ENCODE data around the gene NEMF.
"Not testable (repeated sequence)": the region's sequence is repeated elsewhere in the genome, so short reads cannot be mapped to it uniquely, and the experiment has no call there.

Gene NEMF, protein sequence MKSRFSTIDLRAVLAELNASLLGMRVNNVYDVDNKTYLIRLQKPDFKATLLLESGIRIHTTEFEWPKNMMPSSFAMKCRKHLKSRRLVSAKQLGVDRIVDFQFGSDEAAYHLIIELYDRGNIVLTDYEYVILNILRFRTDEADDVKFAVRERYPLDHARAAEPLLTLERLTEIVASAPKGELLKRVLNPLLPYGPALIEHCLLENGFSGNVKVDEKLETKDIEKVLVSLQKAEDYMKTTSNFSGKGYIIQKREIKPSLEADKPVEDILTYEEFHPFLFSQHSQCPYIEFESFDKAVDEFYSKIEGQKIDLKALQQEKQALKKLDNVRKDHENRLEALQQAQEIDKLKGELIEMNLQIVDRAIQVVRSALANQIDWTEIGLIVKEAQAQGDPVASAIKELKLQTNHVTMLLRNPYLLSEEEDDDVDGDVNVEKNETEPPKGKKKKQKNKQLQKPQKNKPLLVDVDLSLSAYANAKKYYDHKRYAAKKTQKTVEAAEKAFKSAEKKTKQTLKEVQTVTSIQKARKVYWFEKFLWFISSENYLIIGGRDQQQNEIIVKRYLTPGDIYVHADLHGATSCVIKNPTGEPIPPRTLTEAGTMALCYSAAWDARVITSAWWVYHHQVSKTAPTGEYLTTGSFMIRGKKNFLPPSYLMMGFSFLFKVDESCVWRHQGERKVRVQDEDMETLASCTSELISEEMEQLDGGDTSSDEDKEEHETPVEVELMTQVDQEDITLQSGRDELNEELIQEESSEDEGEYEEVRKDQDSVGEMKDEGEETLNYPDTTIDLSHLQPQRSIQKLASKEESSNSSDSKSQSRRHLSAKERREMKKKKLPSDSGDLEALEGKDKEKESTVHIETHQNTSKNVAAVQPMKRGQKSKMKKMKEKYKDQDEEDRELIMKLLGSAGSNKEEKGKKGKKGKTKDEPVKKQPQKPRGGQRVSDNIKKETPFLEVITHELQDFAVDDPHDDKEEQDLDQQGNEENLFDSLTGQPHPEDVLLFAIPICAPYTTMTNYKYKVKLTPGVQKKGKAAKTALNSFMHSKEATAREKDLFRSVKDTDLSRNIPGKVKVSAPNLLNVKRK

DNA sequence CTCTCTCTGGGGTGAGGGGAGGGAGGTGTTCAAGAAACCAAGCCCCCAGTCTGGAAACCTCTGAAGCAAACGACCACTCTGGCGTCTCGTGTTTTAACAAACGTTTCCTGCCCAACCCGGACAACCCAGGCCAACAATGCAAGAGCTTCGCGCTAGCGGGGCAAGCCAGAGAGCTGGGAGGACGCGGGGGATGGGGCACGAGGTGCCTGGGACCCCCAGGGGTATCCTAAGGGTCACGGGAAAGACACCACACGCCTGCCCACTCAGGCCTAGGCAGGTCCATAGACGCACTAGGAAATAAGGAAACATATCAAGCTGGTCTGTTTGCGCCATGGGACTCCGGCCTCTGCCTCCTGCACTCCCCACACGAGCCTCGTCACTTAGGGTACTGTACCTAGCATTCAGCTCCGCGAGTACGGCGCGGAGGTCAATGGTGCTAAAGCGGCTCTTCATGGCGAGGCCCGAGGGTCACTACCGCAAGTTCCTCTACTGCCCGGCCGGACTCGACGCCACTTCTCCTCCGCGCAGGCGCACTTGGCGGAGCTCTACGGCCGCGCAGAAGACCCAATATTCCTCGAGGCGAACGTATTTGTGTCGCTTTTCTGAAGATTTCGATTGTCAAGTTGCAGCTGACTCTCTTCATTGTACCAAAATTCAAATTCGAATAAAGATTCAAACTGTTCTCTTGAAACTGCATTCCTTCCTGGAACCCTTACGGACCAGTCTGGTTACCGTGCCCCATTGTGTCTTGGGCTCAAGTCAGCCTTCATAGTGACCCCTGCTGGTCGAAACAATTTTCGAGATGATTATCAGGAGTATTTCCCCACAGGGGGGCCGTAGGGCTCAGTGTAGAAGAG lies at the start of gene NEMF:
NEMF (minus strand) TSS at position 488 of the 857 bp plus-strand sequence; CDS start at position 453, 35 bp downstream.
- peak; percentile 71 for DNase-seq (ENCODE audit: low spot score)

DNA sequence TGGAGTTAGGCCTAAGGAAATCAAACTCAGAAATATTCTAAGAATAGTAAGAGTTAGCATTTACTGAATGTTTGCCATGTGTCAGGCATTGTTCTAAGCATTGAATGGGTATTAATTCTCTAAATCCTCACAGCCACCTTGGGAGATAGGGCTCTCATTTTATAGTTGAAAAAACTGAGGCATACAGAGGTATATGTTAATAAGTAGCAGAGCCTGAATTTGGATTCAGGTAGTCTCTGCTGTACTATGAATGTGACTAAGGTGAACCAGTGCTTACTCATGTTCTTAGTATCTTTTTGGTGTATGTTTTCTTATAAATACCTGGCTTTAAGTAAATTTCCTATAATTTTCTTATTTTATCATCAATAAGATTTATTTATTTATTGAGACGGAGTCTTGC lies 48.4 kb upstream of the NEMF start:
- no peak for DNase-seq (ENCODE audit: low spot score)
- TF ChIP-seq, protein P1, sequence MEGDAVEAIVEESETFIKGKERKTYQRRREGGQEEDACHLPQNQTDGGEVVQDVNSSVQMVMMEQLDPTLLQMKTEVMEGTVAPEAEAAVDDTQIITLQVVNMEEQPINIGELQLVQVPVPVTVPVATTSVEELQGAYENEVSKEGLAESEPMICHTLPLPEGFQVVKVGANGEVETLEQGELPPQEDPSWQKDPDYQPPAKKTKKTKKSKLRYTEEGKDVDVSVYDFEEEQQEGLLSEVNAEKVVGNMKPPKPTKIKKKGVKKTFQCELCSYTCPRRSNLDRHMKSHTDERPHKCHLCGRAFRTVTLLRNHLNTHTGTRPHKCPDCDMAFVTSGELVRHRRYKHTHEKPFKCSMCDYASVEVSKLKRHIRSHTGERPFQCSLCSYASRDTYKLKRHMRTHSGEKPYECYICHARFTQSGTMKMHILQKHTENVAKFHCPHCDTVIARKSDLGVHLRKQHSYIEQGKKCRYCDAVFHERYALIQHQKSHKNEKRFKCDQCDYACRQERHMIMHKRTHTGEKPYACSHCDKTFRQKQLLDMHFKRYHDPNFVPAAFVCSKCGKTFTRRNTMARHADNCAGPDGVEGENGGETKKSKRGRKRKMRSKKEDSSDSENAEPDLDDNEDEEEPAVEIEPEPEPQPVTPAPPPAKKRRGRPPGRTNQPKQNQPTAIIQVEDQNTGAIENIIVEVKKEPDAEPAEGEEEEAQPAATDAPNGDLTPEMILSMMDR (IDR thresholded peaks at IDR 0.05; ENCODE audit: extremely low read depth, missing control alignments) = no peak

More for the DNA sequence above, at the start of gene NEMF:
- TF ChIP-seq, protein P1 (IDR thresholded peaks at IDR 0.05; ENCODE audit: extremely low read depth, missing control alignments) = peak; percentile 67

DNA sequence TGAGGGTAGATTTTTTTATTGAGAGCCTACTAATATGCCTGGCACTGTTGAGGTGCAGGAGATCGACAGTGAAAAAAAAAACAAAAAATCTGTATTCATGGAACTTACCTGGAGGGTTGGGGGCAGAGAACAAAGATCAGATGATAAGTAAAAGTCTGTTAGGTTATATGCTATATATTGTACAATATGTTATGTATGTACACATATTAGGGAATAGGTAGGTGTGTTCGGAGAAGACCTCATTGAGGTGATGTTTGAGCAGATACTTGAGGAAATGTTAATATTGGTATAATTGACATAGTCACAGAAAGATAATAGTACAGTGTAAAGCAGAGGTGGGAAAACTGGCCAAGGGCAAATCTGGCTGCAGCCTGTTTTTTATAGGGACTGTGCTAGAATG lies 45.9 kb upstream of the NEMF start:
- TF ChIP-seq, protein P1 (IDR thresholded peaks at IDR 0.05; ENCODE audit: extremely low read depth, missing control alignments) = no peak
- no peak for DNase-seq (ENCODE audit: low spot score)

DNA sequence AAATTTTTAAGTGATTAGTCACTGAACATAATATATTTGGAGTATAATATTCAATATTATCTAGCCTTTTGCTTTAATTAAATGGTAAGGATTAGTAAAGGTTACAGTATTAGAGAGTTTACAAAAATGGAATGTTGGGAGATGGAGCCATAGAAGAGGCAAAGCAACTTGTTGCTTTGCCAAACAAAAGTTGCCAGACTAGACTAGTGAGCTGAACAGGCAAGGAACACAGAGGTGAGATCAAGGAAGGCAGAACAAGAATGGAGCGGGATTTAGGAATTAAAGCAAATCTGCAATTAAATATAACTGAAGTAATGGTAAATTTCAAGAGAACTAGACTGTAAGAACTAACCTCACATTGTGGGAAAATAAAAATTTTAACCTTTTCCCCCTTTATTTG lies 45.4 kb upstream of the NEMF start:
- no peak for DNase-seq (ENCODE audit: low spot score)
- TF ChIP-seq, protein P1 (IDR thresholded peaks at IDR 0.05; ENCODE audit: extremely low read depth, missing control alignments) = no peak

DNA sequence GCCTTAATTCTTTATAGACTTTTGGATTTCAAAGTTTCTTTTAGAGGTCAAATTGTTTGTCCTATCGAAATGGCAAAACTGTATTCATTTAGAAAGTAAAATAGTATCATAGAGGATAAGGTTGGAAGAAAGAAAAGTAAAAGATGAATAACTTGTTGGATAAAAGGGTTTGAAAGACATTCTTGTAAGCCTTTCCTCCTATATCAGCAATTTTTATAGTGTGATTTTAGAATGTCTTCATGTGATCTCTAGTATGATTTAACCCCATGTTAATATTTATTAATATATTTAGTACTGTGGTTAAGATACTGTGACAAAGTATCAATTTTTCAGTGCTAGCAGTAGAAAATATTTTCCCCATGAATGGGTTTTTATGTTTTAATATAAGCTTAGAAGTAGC lies 44.8 kb upstream of the NEMF start:
- DNase-seq (ENCODE audit: low spot score) = no peak
- TF ChIP-seq, protein P1 (IDR thresholded peaks at IDR 0.05; ENCODE audit: extremely low read depth, missing control alignments) = no peak

DNA sequence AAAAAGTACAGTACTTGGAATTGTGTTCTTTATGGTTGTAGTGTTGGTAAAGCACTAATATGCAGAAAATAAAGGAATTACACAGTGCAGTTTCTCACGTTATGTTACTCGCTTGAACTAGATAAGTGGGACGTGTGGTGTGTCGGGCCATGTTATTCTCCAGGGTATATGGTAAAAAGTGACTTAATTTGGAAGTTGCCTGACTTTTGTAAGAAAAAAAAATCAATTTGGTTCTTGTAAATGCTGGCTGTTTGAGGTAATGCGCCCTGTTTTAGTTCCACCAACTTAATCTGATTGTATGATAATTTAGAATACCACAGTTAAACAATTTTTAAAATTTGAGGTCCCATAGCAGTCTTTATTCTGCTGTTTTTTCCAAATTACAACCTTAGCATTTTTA lies 44.4 kb upstream of the NEMF start:
- DNase-seq (ENCODE audit: low spot score) = no peak
- TF ChIP-seq, protein P1 (IDR thresholded peaks at IDR 0.05; ENCODE audit: extremely low read depth, missing control alignments) = no peak

DNA sequence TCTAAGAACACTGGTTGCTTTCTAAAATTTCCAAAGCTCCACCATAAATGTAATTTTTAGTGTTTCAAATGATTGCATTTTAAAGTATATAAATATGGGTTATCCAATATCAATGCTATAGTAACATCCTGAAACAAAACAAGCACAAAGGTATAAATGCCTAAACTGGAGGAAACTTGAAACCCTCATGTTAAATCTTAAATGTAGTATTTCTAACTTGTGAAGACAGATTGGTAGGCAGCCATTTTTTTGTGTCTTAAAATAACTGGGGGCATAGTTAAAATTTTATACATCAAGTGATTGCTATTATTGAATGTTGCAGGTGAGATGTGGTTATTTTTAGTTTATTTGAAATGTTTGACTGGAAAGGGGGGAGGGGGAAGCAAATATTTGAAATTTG lies 43.7 kb upstream of the NEMF start:
- DNase-seq (ENCODE audit: low spot score) = not testable (repeated sequence)
